ENCODE measurements around the gene RDH8.
"Not testable (repeated sequence)": the region's sequence is repeated elsewhere in the genome, so short reads cannot be mapped to it uniquely, and the experiment has no call there.

Gene RDH8

GRCh38 chr19:10006335-10006708, 7.0 kb upstream of the RDH8 start:
- DNase-seq = no peak

GRCh38 chr19:10006752-10007323, 6.4 kb upstream of the RDH8 start:
- DNase-seq = no peak

GRCh38 chr19:10007371-10008183, 5.7 kb upstream of the RDH8 start:
- DNase-seq = no peak

- DNase-seq = no peak
Measured at GRCh38 chr19:10008184-10008765, 5.0 kb upstream of the RDH8 start.

DNA sequence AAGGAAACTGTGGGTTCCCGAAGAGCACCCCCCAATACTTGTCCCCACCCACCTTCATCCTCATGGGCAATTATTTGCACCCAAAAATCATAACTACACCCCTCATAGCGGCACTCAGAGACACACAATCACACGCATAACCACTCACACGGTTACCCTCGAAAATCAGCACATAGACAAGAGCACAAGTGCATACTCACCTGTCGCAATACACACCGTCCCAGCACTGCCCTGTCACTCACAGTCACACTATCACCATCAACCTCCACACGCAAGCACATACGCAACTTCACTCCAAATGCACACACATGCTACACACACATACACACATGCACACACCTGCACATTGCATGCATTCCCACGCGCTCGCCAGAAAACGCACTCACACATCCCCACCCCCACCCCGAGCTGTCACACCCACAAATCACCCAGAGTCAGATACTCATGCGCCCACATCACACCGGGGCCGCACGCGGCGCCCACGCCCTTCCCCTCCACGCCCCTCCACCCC, 3.5 kb upstream of the RDH8 start:
- DNase-seq = no peak

DNA sequence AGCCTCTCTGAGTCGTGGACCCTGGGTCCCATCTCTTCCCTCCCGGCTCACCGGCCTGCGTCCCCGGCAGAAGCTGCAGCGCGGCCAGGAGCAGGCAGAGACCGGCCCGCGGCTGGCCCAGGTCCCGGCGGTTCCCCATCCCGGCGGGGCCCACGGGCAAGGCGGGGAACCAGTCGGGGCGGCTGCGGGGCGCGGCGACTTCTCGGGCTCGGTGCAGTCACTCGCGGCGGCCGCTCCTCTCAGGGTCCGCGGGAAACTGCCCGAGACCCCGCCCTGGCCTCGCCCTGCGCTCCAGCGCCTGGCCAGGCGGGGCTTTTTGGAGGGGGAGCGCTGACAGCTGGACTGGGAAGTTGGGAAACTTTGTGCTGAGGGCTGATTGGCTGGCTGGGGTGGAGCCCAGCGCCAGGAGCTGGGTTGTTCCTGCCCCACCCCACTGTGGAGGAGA, 3.0 kb upstream of the RDH8 start, which contains the start of gene COL5A3:
COL5A3 (minus strand) TSS at position 258 of the 445 bp plus-strand sequence; CDS start at position 139, 119 bp downstream.
- no peak for DNase-seq

DNA sequence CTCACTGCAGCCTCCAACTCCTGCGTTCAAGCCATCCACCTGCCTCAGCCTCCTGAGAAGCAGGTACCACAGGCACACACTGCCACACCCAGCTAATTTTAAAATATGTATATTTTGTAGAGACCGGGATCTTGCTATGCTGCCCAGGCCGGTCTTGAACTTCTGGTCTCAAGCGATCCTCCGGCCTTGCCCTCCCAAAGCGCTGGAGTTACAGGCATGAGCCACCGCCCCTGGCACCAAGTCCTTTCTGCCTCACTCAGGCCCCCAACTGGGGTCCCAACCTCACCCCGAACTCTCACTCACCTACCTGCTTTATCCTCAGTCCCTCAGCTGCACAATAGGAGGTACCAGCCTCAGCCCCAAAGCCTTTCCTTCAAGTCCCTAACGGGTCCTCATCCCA, 2.3 kb upstream of the RDH8 start:
- no peak for DNase-seq

DNA sequence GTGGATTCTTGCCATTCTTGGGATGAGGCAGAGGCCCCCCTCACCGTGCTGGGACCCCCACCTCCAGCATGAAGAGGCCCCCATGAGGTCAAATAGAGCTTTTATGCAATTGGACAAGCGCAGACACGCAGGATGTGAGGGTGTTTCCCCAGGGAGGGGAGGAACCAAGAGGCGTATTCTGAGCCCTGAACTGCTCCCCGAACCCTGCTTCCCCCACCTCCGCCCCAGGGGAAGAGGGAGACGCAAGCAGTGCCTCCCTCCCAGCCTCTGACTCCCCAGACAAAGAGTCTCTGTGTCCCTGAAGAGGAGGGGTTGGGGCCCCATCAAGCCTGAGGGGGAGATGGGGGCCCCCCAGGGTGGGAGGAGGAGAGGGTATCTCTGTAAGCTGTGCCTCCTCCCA, 1.3 kb upstream of the RDH8 start:
- no peak for DNase-seq

DNA sequence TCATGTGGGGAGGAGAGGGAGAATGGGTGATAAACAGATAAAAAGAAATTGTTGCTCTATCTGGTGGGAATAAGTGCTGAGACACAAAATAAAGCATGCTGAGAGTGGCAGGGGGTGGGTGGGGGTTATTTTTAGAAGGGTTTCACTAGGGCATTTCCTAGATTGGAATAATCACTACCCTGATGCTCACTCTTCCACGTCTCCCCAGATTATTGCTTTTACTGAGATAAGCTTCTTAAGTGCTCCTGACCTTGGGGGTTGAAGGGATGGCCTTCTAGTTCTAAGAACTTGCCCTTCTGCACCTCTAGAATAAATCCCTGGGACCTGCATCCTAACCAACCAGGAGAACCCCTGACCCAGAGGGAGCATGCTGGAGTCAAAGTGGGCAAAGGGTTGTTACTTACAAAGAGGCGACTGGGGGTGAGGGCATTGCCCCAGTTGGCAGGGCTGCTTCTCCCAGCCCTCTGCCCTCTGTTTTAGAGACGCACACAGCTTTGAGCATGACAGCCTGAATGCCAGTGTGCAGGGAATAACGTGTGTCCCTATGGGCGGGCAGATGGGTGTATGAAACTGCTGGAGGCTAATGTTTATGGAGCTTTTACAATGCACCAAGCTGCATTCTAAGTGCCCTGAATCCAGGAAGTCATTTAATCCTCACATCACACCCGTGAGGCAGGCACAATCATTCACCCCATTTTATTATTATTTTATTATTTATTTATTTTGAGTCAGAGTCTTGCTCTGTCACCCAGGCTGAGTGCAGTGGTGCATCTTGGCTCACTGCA, 743 bp downstream of the RDH8 start:
- DNase-seq = no peak

DNA sequence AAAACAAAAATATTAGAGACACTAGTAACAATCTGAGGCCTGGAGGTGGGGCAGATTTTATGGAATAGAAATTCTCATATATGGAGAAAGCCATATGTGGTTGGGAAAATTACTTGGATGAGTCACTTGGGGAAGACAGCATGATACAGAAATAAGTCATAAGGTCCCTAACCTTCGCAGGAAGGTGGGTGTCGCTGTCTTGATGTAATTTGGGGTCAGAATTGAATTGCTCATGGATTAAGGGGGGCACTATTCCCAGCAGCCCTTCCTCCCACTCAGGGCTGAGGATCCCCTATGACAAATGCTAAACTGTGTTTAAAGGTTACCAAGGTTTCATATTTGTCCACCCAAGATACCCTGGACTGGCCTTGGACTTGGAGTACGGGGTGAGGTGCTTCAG, 5.0 kb downstream of the RDH8 start:
- DNase-seq = no peak

- DNase-seq = no peak
Measured at GRCh38 chr19:10018786-10019185, 5.5 kb downstream of the RDH8 start.

DNA sequence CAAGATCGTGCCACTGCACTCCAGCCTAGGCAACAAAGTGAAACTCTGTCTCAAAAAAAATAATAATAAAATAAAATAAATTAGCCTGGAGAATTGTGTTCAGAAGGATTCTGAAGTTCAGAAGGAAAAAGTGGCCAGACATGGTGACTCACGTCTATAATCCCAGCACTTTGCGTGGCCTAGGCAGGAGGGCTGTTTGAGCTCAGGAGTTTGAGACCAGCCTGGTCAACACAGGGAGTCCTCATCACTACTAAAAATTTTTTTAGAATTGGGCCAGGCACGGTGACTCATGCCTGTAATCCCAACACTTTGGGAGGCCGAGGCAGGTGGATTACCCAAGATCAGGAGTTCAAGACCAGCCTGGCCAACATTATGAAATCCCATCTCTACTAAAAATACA, 6.0 kb downstream of the RDH8 start:
- no peak for DNase-seq

- DNase-seq = no peak
Measured at GRCh38 chr19:10020851-10021250, 7.6 kb downstream of the RDH8 start.

GRCh38 chr19:10021446-10021845, 8.2 kb downstream of the RDH8 start:
- DNase-seq = no peak

DNA sequence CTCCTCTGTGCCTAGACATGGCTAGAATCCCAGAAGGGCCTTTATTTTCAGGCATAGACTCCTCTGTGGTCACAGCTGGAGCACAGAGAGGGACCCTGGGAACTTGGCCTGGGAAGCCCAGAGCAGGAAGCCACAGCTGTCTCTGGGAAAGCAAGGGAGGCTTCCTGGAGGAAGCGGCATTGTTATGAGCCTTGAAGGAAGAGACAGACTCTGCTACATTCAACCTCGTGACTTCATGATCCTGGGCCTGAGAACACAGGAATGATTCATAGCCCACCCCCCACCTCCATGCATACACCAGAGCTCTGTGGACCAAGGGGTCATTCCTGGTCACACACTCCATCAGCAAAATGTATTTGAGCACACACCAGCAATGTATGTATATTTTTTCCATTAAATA, 8.6 kb downstream of the RDH8 start:
- DNase-seq = no peak

GRCh38 chr19:10023096-10023495, 9.8 kb downstream of the RDH8 start:
- DNase-seq = not testable (repeated sequence)

- DNase-seq = no peak
Measured at GRCh38 chr19:10026744-10027143, 13.5 kb downstream of the RDH8 start.

GRCh38 chr19:10027158-10027997, 14.1 kb downstream of the RDH8 start:
- DNase-seq = peak; percentile 57

- DNase-seq = no peak
Measured at GRCh38 chr19:10033614-10034013, 20.3 kb downstream of the RDH8 start.

GRCh38 chr19:10036601-10037071, 23.4 kb downstream of the RDH8 start:
- DNase-seq = no peak

DNA sequence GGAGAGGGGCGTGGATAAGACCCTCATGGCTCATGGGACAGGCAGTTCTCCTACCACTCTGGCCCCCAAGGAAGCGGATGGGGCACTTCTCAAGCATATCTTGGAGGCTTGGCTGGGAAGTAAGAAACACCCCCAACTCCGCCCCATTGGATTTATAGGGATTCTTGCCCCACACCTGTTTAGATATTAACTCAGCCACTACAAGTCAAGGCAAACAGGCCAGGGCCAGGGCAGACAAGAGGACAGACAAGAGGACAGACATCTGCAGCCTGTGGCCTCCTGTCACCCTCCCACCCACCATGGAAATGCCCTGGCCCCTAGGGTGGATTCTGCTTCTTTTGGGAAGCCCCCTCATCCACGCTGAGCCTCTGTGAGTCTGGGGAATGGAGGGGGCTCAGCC, 24.1 kb downstream of the RDH8 start:
- DNase-seq = no peak

- DNase-seq = no peak
Measured at GRCh38 chr19:10037809-10038208, 24.5 kb downstream of the RDH8 start.

All from NCI-H510A (cell line).